Measurements from ENCODE around the gene PTK6. TPM values are rescaled to one million over a fixed set of nuclear protein-coding genes. Genes with fewer than 3 reads are reported as not detected.

PTK6 gene
- polyA plus RNA-seq, 5 donors, result 0.43 to 0.82 (median 0.55) TPM

GRCh38 chr20:63558804-63559484, 21.8 kb upstream of the PTK6 start:
- no peak for DNase-seq

- no peak for DNase-seq
These were observed 20.3 kb upstream of the PTK6 start for GRCh38 chr20:63557481-63557891.

GRCh38 chr20:63556873-63557478, 19.8 kb upstream of the PTK6 start:
- DNase-seq, result no peak

- no peak for DNase-seq
These were observed 18.6 kb upstream of the PTK6 start for GRCh38 chr20:63555661-63556381.

- DNase-seq, result no peak
These were observed 17.4 kb upstream of the PTK6 start for GRCh38 chr20:63554361-63555278.

DNA sequence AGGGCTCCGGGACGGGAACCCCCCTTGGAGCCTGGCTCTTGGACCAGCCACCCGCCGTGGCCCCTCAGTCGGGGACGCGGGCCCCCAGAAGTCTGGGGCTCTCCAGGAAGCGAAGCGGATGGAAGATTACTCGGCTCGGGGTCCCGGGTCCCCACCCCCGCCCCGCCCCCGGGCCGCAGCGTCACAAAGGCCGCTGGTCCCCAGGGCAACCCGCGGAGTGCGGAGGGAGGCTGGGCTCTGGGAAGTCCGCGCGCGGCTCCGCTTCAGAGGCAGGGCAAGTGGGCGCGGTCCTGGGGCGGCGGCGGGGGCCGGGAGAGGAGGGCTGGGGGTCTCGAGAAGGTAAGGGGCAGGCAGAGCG, 16.7 kb upstream of the PTK6 start, which contains the start of gene FNDC11:
Gene FNDC11 (plus strand): TSS at position 227 of the 358 bp plus-strand sequence. CDS start 1,505 bp downstream, outside the sequence.
- peak; percentile 32 to 48 for DNase-seq

- peak; percentile 50 to 61 for DNase-seq
These were observed 16.2 kb upstream of the PTK6 start for GRCh38 chr20:63553251-63553932.

DNA sequence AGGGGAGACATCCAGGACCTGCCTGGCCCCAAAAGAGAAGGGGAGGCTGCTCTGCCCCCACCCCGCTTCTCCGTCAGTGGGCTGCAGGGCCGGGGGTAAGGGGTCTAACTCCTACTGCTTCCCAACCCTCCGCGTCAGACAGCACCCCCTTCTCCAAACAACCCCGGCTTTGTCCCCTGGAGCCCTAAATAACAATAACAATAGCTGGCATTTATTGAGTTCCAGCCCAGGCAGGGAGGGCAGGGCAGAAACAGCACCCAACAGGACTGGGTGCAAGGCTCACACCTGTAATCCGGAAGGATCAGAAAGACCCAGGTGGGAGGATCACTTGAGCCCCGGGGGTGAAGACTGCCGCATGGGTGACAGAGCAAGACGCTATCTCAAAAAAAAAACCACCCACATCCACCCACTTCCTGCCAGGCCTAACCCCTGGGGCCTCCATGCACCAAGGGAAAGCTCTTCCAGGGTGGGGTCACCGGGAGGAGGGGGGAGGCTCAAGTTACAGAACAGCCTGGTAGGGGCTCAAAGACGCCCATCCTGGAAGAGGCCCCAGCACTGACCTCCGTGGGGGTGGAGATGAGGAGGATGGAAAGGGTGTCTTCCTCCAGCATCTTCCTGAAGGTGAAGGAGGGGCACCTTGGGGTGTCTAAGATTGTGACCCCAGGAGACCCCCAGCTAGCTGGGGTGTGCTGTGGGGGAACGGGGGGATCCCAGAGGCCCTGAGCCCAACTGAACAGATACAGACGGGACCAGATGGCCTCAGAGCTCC, 15.5 kb upstream of the PTK6 start:
- DNase-seq, result no peak

- no peak for DNase-seq
These were observed 13.9 kb upstream of the PTK6 start for GRCh38 chr20:63551068-63551467.

GRCh38 chr20:63549679-63550282, 12.6 kb upstream of the PTK6 start:
- no peak for DNase-seq

DNA sequence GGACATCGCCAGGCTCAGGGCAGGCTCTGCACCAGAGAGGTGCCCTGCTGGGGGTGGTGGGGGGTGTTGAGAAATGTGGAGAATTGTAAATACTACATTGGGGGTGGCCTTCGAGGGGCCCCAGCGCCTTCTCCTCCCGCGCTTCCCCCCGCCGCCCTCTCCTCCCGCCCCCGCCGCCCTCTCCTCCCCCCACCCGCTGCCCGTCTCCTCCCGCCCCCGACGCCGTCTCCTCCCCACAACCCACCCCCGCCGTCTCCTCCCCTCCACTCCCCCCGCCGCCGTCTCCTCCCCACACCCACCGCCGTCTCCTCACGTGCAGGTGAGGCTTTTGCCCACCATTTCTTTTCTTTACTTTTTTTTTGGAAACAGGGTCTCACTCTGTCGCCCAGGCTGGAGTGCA, 11.8 kb upstream of the PTK6 start:
- no peak for DNase-seq

DNA sequence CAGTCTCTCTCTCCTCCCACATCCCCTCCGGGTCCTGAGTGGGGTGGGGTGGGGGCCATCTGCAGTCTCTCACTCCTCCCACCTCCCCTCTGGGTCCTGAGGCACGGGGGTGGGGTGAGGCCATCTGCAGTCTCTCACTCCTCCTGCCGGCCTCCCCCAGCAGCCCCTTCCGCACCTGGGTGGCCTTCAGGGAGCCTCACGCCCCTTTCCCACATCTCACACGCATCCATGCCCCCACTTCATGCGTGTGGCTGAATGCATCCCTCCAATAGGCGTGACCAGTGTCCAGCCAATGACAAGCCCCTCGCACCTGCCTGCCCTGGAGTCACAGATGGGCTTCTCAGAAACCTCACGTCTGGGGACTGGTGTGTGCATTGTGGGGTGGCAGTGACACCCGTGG, 11.4 kb upstream of the PTK6 start:
- no peak for DNase-seq

GRCh38 chr20:63547725-63548480, 10.7 kb upstream of the PTK6 start, which contains the start of gene SRMS:
SRMS (minus strand) TSS chr20:63547749; CDS start chr20:63547463, 286 bp downstream.
- DNase-seq, result no peak

DNA sequence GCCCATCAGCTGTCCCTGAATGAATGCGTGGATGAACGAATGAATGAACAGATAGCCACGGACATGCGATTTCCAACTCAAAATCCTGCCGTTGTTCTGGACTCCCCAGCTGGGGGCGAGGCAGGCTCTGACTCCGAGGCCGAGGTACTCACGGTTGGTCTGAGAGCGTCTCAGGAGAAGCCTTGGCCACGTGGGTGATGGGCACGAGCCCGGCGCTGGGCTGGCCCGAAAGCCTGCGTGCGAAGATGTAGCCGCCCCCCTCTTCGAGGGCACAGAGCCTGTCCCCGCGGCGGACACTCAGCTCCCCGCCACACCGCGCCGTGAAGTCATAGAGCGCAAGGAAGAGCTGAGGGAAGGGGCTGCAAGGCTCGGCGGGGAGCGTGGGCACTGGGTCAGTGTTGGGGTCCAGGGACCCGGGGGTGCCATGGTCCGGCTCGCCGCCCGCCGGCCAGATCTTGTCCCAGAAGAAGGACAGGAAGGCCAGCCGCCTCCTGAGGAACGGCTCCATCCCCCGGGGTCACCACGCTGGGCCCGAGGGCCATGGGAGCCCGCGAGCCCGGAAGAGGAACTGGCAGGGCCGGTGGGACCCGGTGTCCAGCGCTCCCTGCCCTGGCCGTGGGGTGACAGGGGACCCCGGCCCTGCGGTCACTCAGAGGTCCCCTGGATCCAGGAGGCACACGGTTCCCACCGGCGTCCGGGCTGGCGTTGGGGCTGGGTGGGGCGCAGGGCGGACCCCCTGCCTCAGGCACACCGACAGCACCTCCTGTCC, 10.0 kb upstream of the PTK6 start:
- DNase-seq, result no peak

GRCh38 chr20:63546256-63546955, 9.2 kb upstream of the PTK6 start:
- DNase-seq, result no peak

- DNase-seq, result no peak
These were observed 8.6 kb upstream of the PTK6 start for GRCh38 chr20:63545814-63546213.

- no peak for DNase-seq
These were observed 7.9 kb upstream of the PTK6 start for GRCh38 chr20:63544958-63545516.
